HepG2 (cell line): ENCODE results near the gene SYP. TPM values are rescaled to one million over a fixed set of nuclear protein-coding genes. Genes with fewer than 3 reads are reported as not detected.

ENCODE experiments used
- ATRX ChIP-seq: sonication (generic); formaldehyde crosslinking; IDR thresholded peaks from 2 replicates; pipeline ENCODE4 v1.4.0; 2020; ENCODE audit warnings: missing genetic modification reagents, borderline replicate concordance
- EP300 ChIP-seq, 3 experiments: sonication (generic) in 1 of 3; formaldehyde crosslinking in 1 of 3; IDR thresholded peaks; 2 replicates each; pipeline versions ENCODE4 v1.5.1 to v1.6.1; 2011 to 2020; ENCODE audit warnings: low read depth in 2 of 3, low read length in 2 of 3, borderline replicate concordance in 1 of 3, improper control_type of control experiment in 1 of 3, mild to moderate bottlenecking in 1 of 3, missing genetic modification reagents in 1 of 3, moderate library complexity in 1 of 3
- FOXA3 ChIP-seq: IDR thresholded peaks from 2 replicates; pipeline ENCODE4 v1.6.1; 2016; ENCODE audit warnings: missing genetic modification reagents, missing compliant biosample characterization
- GABPA ChIP-seq, 2 experiments: IDR thresholded peaks; 2 replicates each; pipeline ENCODE4 v1.6.1; 2011 to 2016; ENCODE audit warnings: low read depth in 2 of 2, low read length in 1 of 2, missing biosample characterization in 1 of 2, missing genetic modification characterization in 1 of 2
- HDAC6 ChIP-seq: fragments of 200-600 bp; sonication (generic); IDR thresholded peaks from 2 replicates; pipeline ENCODE4 v1.7.0; 2017; ENCODE audit warnings: mild to moderate bottlenecking, antibody characterized with exemption, low read length, low read depth
- MEF2D ChIP-seq: sonication (generic); formaldehyde crosslinking; IDR thresholded peaks from 2 replicates; pipeline ENCODE4 v1.5.1; 2020; ENCODE audit warnings: mild to moderate bottlenecking, missing genetic modification reagents
- RBAK ChIP-seq: sonication (generic); formaldehyde crosslinking; IDR thresholded peaks from 2 replicates; pipeline ENCODE4 v1.5.1; 2020; ENCODE audit warnings: mild to moderate bottlenecking, missing genetic modification reagents
- SOX13 ChIP-seq, 3 experiments: fragments of 450-650 bp in 1 of 3; sonication (generic) in 1 of 3; formaldehyde crosslinking in 1 of 3; IDR thresholded peaks in 2 of 3; conservative IDR thresholded peaks in 1 of 3; 2 replicates each; pipeline versions ENCODE4 v1.5.0 to v1.6.1; 2016 to 2020; ENCODE audit warnings: antibody characterized with exemption in 1 of 3, mild to moderate bottlenecking in 1 of 3, missing compliant biosample characterization in 1 of 3, missing genetic modification reagents in 1 of 3, moderate library complexity in 1 of 3
- SRSF4 ChIP-seq: fragments of 200-400 bp; formaldehyde crosslinking; IDR thresholded peaks from one replicate; pipeline ENCODE4 v1.6.1; 2018; ENCODE audit warnings: mild to moderate bottlenecking, low read depth, low read length, moderate library complexity; ENCODE audit not compliant: poor library complexity, severe bottlenecking
- TAF1 ChIP-seq: sonication (generic); formaldehyde crosslinking; IDR thresholded peaks from 2 replicates; pipeline ENCODE4 v1.4.0; 2020; ENCODE audit warnings: missing genetic modification reagents
- ZNF382 ChIP-seq: sonication (generic); formaldehyde crosslinking; IDR thresholded peaks from 2 replicates; pipeline ENCODE4 v1.5.0; 2020; ENCODE audit warnings: missing genetic modification reagents, mild to moderate bottlenecking, borderline replicate concordance
- ZNF607 ChIP-seq: sonication (generic); formaldehyde crosslinking; IDR thresholded peaks from 2 replicates; pipeline ENCODE4 v1.5.1; 2020; ENCODE audit warnings: missing genetic modification reagents, mild to moderate bottlenecking, borderline replicate concordance
- polyA plus RNA-seq, 8 experiments: library from polyadenylated mRNA; depleted of rRNA in 3 of 8; stranded (reverse) in 7 of 8; unstranded in 1 of 8; fragments of >200 nt; fragmentation: Illumina TruSeq in 4 of 8; extraction: Trizol in 4 of 8; gene quantifications; 2 replicates each; pipeline versions ENCODE4 v1.2.1 to v1.2.3, GENCODE V29; 2011 to 2016; ENCODE audit warnings: low read depth in 4 of 8, missing spikeins in 1 of 8, mixed read lengths in 1 of 8; ENCODE audit not compliant: insufficient read depth in 1 of 8
- total RNA-seq, 5 experiments: library from RNA; depleted of rRNA; stranded (reverse); fragments of >200 nt; fragmentation: Illumina TruSeq; extraction: Trizol; gene quantifications; 2 replicates each; pipeline ENCODE4 v1.2.3, GENCODE V29; 2016; ENCODE audit warnings: low read depth in 1 of 5
- TF ChIP-seq, protein P1 (sequence below): IDR thresholded peaks from 2 replicates; pipeline ENCODE4 v1.6.1; 2016
- TF ChIP-seq, protein P2 (sequence below): IDR thresholded peaks from 2 replicates; pipeline ENCODE4 v1.6.1; 2016; ENCODE audit warnings: missing compliant biosample characterization, missing genetic modification reagents, borderline replicate concordance
- TF ChIP-seq, protein P3 (sequence below): IDR thresholded peaks from 2 replicates; pipeline ENCODE4 v1.6.1; 2016; ENCODE audit warnings: low read depth, borderline replicate concordance
- TF ChIP-seq, protein P4 (sequence below): sonication (generic); formaldehyde crosslinking; IDR thresholded peaks from 2 replicates; pipeline ENCODE4 v1.9.0; 2021; ENCODE audit warnings: missing genetic modification reagents, mild to moderate bottlenecking, borderline replicate concordance
- TF ChIP-seq, protein P5 (sequence below): sonication (generic); formaldehyde crosslinking; IDR thresholded peaks from 2 replicates; pipeline ENCODE4 v1.5.0; 2020; ENCODE audit warnings: mild to moderate bottlenecking, missing genetic modification reagents
- TF ChIP-seq, protein P6 (sequence below): sonication (generic); formaldehyde crosslinking; IDR thresholded peaks from 2 replicates; pipeline ENCODE4 v1.5.0; 2020; ENCODE audit warnings: missing genetic modification reagents, mild to moderate bottlenecking, borderline replicate concordance
- TF ChIP-seq, protein P7 (sequence below): IDR thresholded peaks from 2 replicates; pipeline ENCODE4 v1.6.1; 2016; ENCODE audit warnings: low read depth, control low read depth

The SYP gene
- total and polyA plus RNA-seq, 2 of the 13 experiments (the other 11 are each of a cell fraction or from before 2014, with no cell fraction given) = 2.0 to 2.5 TPM

DNA sequence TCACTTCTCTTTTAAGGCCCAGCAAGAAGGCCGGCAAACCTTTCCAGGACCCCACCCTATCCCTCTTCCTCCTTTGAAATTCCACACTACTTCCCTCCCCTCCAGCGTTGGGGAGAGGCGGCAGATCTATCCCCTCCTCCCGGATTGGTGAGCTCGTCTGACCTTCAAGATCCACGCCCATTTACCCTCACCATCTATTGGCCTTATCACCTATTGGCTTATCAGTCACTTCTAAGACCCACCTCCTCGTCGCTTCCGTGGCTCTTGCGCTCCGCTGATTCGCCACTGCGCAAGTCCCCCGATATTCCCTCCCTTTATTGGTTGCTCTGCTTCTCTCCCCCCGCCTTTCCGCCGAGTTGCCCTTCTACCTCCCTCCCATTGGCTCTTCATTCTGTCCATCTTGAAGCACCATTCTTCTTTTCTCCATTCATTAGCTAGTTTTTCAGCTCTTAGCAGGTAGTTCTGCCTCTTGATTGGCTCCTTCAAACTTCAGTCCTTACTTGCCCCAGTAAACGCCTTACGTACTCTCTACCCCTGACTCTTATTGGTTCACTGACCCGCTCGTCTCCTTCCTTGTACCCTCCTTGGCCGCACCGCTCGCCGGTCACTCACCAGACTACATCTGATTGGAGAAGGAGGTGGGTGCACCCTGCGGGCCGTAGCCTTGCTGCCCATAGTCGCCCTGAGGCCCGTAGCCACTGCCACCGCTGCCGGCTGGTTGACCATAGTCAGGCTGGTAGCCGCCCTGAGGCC is 9.0 kb downstream of the SYP start (continued):
- TF ChIP-seq, protein P1, sequence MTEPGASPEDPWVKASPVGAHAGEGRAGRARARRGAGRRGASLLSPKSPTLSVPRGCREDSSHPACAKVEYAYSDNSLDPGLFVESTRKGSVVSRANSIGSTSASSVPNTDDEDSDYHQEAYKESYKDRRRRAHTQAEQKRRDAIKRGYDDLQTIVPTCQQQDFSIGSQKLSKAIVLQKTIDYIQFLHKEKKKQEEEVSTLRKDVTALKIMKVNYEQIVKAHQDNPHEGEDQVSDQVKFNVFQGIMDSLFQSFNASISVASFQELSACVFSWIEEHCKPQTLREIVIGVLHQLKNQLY (CRISPR knock-in tag) = no peak
- TF ChIP-seq GABPA (IDR thresholded peaks at IDR 0.05; ENCODE audit: low read depth, low read length) (no peak), GABPA (CRISPR knock-in tag; IDR thresholded peaks at IDR 0.05; ENCODE audit: low read depth) (peak; percentile 80), FOXA3 (0 out of 2 replicates have a peak, but pooled peaks have one; percentile 5), RBAK (no peak), ZNF607 (CRISPR knock-in tag) (no peak), SOX13 (IDR thresholded peaks at IDR 0.05) (no peak), SOX13 (CRISPR knock-in tag; conservative IDR thresholded peaks at IDR 0.05 in 1 of 2, IDR thresholded peaks at IDR 0.05 in 1 of 2) (no peak), HDAC6 (no peak), ATRX (CRISPR knock-in tag) (no peak), TAF1 (CRISPR knock-in tag) (peak; percentile 76), MEF2D (CRISPR knock-in tag) (no peak), ZNF382 (no peak), SRSF4 (no peak), EP300 (IDR thresholded peaks at IDR 0.05; ENCODE audit: low read depth in 2 of 2, low read length in 2 of 2) (no peak), EP300 (CRISPR knock-in tag; IDR thresholded peaks at IDR 0.05; ENCODE audit: borderline replicate concordance) (no peak)
- TF ChIP-seq, protein P2, sequence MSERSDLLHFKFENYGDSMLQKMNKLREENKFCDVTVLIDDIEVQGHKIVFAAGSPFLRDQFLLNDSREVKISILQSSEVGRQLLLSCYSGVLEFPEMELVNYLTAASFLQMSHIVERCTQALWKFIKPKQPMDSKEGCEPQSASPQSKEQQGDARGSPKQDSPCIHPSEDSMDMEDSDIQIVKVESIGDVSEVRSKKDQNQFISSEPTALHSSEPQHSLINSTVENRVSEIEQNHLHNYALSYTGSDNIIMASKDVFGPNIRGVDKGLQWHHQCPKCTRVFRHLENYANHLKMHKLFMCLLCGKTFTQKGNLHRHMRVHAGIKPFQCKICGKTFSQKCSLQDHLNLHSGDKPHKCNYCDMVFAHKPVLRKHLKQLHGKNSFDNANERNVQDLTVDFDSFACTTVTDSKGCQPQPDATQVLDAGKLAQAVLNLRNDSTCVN = no peak
- TF ChIP-seq, protein P3, sequence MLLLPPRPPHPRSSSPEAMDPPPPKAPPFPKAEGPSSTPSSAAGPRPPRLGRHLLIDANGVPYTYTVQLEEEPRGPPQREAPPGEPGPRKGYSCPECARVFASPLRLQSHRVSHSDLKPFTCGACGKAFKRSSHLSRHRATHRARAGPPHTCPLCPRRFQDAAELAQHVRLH = no peak
- TF ChIP-seq, protein P4, sequence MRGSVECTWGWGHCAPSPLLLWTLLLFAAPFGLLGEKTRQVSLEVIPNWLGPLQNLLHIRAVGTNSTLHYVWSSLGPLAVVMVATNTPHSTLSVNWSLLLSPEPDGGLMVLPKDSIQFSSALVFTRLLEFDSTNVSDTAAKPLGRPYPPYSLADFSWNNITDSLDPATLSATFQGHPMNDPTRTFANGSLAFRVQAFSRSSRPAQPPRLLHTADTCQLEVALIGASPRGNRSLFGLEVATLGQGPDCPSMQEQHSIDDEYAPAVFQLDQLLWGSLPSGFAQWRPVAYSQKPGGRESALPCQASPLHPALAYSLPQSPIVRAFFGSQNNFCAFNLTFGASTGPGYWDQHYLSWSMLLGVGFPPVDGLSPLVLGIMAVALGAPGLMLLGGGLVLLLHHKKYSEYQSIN (CRISPR knock-in tag) = no peak
- TF ChIP-seq, protein P5, sequence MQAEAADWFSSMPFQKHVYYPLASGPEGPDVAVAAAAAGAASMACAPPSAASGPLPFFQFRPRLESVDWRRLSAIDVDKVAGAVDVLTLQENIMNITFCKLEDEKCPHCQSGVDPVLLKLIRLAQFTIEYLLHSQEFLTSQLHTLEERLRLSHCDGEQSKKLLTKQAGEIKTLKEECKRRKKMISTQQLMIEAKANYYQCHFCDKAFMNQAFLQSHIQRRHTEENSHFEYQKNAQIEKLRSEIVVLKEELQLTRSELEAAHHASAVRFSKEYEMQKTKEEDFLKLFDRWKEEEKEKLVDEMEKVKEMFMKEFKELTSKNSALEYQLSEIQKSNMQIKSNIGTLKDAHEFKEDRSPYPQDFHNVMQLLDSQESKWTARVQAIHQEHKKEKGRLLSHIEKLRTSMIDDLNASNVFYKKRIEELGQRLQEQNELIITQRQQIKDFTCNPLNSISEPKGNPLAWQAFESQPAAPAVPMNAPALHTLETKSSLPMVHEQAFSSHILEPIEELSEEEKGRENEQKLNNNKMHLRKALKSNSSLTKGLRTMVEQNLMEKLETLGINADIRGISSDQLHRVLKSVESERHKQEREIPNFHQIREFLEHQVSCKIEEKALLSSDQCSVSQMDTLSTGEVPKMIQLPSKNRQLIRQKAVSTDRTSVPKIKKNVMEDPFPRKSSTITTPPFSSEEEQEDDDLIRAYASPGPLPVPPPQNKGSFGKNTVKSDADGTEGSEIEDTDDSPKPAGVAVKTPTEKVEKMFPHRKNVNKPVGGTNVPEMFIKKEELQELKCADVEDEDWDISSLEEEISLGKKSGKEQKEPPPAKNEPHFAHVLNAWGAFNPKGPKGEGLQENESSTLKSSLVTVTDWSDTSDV (CRISPR knock-in tag) = no peak
- TF ChIP-seq, protein P6, sequence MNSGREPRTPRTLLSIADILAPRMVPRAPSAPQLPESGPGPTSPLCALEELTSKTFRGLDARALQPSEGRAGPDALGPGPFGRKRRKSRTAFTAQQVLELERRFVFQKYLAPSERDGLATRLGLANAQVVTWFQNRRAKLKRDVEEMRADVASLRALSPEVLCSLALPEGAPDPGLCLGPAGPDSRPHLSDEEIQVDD = no peak
- TF ChIP-seq, protein P7, sequence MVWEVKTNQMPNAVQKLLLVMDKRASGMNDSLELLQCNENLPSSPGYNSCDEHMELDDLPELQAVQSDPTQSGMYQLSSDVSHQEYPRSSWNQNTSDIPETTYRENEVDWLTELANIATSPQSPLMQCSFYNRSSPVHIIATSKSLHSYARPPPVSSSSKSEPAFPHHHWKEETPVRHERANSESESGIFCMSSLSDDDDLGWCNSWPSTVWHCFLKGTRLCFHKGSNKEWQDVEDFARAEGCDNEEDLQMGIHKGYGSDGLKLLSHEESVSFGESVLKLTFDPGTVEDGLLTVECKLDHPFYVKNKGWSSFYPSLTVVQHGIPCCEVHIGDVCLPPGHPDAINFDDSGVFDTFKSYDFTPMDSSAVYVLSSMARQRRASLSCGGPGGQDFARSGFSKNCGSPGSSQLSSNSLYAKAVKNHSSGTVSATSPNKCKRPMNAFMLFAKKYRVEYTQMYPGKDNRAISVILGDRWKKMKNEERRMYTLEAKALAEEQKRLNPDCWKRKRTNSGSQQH (CRISPR knock-in tag) = no peak
